SIG-M5 treated with dmso at 0.1 percent for 504 hours (cell line): ENCODE data around the gene CHD2.

ENCODE experiments used
- DNase-seq: peaks from one replicate; lab custom pipeline; 2025; ENCODE audit not compliant: unreplicated experiment; lab: John Stamatoyannopoulos, UW

The CHD2 gene

GRCh38 chr15:92930054-92930621, 30.0 kb downstream of the CHD2 start:
- DNase-seq, result no peak

- no peak for DNase-seq
Observed at GRCh38 chr15:92930776-92931175, 30.7 kb downstream of the CHD2 start.

GRCh38 chr15:92932946-92933649, 33.0 kb downstream of the CHD2 start:
- DNase-seq, result no peak

GRCh38 chr15:92933831-92934230, 33.7 kb downstream of the CHD2 start:
- no peak for DNase-seq

- DNase-seq, result no peak
Observed at GRCh38 chr15:92934716-92935115, 34.6 kb downstream of the CHD2 start.

- DNase-seq, result no peak
Observed at GRCh38 chr15:92936138-92936537, 36.0 kb downstream of the CHD2 start.

GRCh38 chr15:92936693-92937092, 36.6 kb downstream of the CHD2 start:
- no peak for DNase-seq

- DNase-seq, result no peak
Observed at GRCh38 chr15:92937901-92938300, 37.8 kb downstream of the CHD2 start.

- DNase-seq, result no peak
Observed at GRCh38 chr15:92938387-92938786, 38.3 kb downstream of the CHD2 start.

- DNase-seq, result no peak
Observed at GRCh38 chr15:92941668-92942067, 41.5 kb downstream of the CHD2 start.

GRCh38 chr15:92942706-92943105, 42.6 kb downstream of the CHD2 start:
- DNase-seq, result no peak

- no peak for DNase-seq
Observed at GRCh38 chr15:92943581-92943980, 43.5 kb downstream of the CHD2 start.

- DNase-seq, result no peak
Observed at GRCh38 chr15:92944946-92945521, 44.9 kb downstream of the CHD2 start.

- DNase-seq, result no peak
Observed at GRCh38 chr15:92947071-92947730, 47.1 kb downstream of the CHD2 start.

- no peak for DNase-seq
Observed at GRCh38 chr15:92949604-92950249, 49.6 kb downstream of the CHD2 start.

- DNase-seq, result no peak
Observed at GRCh38 chr15:92951800-92952457, 51.8 kb downstream of the CHD2 start.

- no peak for DNase-seq
Observed at GRCh38 chr15:92952458-92952850, 52.3 kb downstream of the CHD2 start.

GRCh38 chr15:92953566-92953965, 53.4 kb downstream of the CHD2 start:
- no peak for DNase-seq

GRCh38 chr15:92954002-92954401, 53.9 kb downstream of the CHD2 start:
- DNase-seq, result no peak

- DNase-seq, result peak; percentile 41
Observed at GRCh38 chr15:92954578-92954977, 54.5 kb downstream of the CHD2 start.

- DNase-seq, result no peak
Observed at GRCh38 chr15:92955706-92956105, 55.6 kb downstream of the CHD2 start.
